ENCODE results near the gene KIAA0513. TPM values are rescaled to one million over a fixed set of nuclear protein-coding genes. Genes with fewer than 3 reads are reported as not detected.

Gene KIAA0513
- total RNA-seq, 4 donors from 2014 or later = 8.2 to 22.4 (median 21.4) TPM

DNA sequence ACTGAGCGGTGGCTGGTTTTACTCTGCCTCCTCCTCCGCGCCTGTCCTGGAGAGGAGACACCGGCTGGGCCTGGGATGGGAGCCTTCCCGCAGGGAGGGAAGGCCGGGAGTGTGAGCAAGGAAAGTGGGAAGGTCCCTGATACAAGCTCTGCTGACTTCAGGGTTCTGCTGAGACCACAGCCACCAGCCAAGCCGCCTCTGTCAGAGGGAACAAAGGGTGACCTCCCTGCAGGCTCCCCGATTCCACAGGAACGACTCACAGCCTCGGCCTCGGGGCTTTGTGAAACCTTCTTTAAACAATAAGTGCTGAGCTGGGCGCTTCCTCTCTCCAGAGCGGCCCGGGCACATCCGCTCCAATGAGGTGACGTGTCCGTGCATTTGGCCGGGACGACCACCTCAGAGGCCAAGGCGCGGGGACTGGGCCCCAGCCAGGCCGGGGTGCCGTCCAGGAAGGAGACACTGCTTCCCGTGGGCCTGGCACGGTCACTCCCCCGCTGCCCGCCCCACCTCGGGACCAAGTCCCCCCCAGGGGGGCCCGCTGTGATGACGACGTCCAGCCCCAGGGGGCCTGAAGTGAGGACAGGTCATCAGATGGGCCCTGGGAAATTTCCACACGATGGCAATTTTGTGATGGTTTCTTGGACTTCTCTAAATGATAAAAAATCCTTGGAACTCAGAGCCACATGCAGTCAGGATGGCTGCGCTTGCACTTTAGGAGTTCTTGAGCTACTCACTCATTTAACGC is 96.5 kb downstream of the KIAA0513 start:
- DNase-seq = peak; percentile 56 to 84
- no peak for TF ChIP-seq POLR2A (IDR thresholded peaks at IDR 0.05)
- TF ChIP-seq, protein P1, sequence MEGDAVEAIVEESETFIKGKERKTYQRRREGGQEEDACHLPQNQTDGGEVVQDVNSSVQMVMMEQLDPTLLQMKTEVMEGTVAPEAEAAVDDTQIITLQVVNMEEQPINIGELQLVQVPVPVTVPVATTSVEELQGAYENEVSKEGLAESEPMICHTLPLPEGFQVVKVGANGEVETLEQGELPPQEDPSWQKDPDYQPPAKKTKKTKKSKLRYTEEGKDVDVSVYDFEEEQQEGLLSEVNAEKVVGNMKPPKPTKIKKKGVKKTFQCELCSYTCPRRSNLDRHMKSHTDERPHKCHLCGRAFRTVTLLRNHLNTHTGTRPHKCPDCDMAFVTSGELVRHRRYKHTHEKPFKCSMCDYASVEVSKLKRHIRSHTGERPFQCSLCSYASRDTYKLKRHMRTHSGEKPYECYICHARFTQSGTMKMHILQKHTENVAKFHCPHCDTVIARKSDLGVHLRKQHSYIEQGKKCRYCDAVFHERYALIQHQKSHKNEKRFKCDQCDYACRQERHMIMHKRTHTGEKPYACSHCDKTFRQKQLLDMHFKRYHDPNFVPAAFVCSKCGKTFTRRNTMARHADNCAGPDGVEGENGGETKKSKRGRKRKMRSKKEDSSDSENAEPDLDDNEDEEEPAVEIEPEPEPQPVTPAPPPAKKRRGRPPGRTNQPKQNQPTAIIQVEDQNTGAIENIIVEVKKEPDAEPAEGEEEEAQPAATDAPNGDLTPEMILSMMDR (IDR thresholded peaks at IDR 0.05 in 4 of 5, conservative IDR thresholded peaks at IDR 0.05 in 1 of 5) = no peak
- Histone ChIP-seq H3K36me3 (no peaks in the 10 kb centered on the region), H3K4me3 (peak overlapping the region in 2 of 4 donors; percentile 7 to 27), H3K9me3 (no peaks in the 10 kb centered on the region), H3K27ac (peak overlapping the region; percentile 89 to 98 (median 92)), H3K4me1 (peaks cover 39 to 41% of the 10 kb centered on the region in 2 donors), H3K27me3 (no peaks in the 10 kb centered on the region)
- ATAC-seq = peak; percentile 37 to 40
- in situ Hi-C loops (cut with MboI; ENCODE audit: low sequenced_read_pairs in 4 of 4) = loop anchor here in 2 of 4 donors (25.0 kb wide), 1 partner anchor 113 kb away; no protein-coding TSS in a partner anchor
- intact Hi-C loops (cut with DNase I; ENCODE audit: low total_unique reads) = loop anchor here (2.0 kb wide), 1 partner anchor 47 kb away; no protein-coding TSS in a partner anchor

DNA sequence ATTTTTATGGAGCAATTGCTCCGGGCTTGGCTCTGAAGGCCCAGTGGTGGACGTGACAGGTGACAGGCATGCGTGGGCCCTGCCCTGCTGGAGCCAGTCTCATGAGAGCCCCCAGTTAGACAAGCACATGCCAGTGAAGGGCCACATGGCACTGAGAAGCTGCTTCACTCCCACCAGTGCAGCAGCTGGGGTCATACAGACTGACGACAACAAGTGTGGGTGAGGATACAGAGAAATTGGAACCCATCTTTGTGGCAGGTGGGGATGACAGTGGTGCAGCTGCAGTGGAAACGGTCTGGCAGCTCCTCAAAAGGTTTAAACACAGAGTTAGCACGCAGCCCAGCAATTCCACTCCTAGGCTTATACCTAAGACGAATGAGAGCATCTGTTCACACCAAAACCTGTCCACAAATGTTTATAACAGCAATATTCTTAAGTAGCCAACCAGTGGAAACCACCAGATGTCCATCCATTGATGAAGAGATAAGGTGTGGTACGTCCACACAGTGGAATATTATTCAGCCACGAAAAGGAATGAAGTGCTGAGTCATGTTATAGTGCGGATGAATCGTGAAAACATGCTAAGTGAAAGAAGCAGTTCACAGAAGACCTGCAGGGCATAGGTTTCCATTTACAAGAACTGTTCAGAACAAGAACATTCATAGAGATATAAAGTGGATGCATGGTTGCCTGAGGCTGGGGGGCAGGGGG is 97.2 kb downstream of the KIAA0513 start:
- Histone ChIP-seq H3K4me1 (peaks cover 39 to 42% of the 10 kb centered on the region in 2 donors), H3K27ac (peak overlapping the region; percentile 89 to 98 (median 92))

DNA sequence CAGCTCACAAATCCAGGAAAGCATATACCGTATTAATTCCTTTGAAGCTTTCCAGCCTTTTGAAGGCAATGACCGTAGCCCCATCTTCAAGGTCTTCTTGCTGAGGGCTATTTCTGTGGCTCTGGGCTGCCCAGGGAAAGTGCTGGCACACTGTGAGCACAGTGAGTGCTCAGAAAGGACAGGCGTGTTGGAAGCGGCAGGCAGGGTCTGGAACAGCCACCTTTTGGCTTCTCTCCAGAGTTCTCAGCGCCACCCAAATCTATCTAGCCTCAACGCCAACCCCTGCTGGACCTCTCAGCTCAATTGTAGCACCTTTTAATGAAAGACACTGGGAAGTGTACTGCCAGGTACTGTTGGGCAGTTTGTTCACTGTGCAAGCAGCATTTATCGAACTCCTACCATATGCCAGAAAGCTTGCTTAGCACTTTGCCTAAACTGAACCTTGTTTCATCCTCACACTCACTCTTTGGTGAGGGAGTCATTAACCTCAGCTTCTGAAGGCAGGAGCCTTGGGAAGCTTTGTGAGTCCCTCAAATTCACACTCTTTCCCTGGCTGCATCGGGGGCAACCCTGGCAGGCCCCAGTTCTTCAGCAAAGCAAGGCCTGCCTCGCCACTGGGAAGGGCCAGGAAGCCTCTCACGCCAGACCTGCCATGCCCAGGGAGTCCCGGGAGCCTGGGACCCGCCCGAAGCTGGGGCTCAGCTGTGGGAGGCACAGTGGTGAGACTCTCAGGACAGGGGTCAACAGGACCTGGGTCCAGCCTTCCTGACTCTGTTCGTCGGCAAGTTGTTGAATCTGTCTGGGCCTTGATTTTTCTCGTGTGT is 98.2 kb downstream of the KIAA0513 start:
- ATAC-seq (peak; percentile 71 to 76), DNase-seq (peak; percentile 80 to 94)
- H3K27ac ChIP-seq = peak overlapping the region; percentile 89 to 98 (median 92)
- no peaks in the 10 kb centered on the region for H3K9me3 ChIP-seq
- no peak overlapping the region for H3K4me3 ChIP-seq
- H3K4me1 ChIP-seq = peaks cover 45 to 52% of the 10 kb centered on the region in 2 donors
- in situ Hi-C loops (cut with MboI; ENCODE audit: low sequenced_read_pairs in 4 of 4) (no loop called here), intact Hi-C loops (cut with DNase I; ENCODE audit: low total_unique reads) (loop anchor here (1.0 to 2.0 kb wide), 2 partner anchors 24 to 45 kb away; no protein-coding TSS in a partner anchor)
- no peaks in the 10 kb centered on the region for H3K36me3 ChIP-seq
- H3K27me3 ChIP-seq = no peaks in the 10 kb centered on the region
- TF ChIP-seq, protein P1 (IDR thresholded peaks at IDR 0.05 in 4 of 5, conservative IDR thresholded peaks at IDR 0.05 in 1 of 5) = peak in 1 of 5 experiments; percentile 4
- TF ChIP-seq POLR2A (IDR thresholded peaks at IDR 0.05) = no peak

More for the DNA sequence above, 97.2 kb downstream of the KIAA0513 start:
- Histone ChIP-seq H3K9me3 (no peaks in the 10 kb centered on the region), H3K4me3 (no peak overlapping the region), H3K27me3 (no peaks in the 10 kb centered on the region), H3K36me3 (no peaks in the 10 kb centered on the region)
- ATAC-seq (peak in 1 of 2 donors; percentile 0), DNase-seq (no peak)
- intact Hi-C loops (cut with DNase I; ENCODE audit: low total_unique reads) (loop anchor here (2.0 kb wide), 1 partner anchor 46 kb away; no protein-coding TSS in a partner anchor), in situ Hi-C loops (cut with MboI; ENCODE audit: low sequenced_read_pairs in 4 of 4) (loop anchor here in 2 of 4 donors (25.0 kb wide), 1 partner anchor 113 kb away; no protein-coding TSS in a partner anchor)
- TF ChIP-seq, protein P1 (IDR thresholded peaks at IDR 0.05 in 4 of 5, conservative IDR thresholded peaks at IDR 0.05 in 1 of 5) = no peak
- TF ChIP-seq POLR2A (IDR thresholded peaks at IDR 0.05) = no peak

DNA sequence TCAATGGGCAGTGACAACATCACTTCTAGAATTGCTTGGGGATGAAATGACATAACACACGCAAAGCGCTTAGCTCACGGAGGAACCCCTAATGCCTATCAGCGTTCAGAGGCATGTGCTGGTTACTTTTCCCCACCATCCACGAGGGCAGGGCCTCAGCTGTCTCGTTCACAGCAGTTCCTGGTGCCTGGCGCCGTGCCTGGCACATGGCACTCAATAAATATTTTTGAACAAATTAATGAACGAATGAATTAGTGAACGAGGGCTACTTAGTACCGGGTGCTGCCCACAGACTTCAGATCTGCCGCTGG is 98.8 kb downstream of the KIAA0513 start:
- DNase-seq (peak in 1 of 2 donors; percentile 58), ATAC-seq (peak; percentile 5 to 16)
- Histone ChIP-seq H3K4me1 (peaks cover 48 to 57% of the 10 kb centered on the region in 2 donors), H3K27me3 (no peaks in the 10 kb centered on the region), H3K27ac (peak overlapping the region; percentile 89 to 98 (median 92)), H3K9me3 (no peaks in the 10 kb centered on the region), H3K36me3 (no peaks in the 10 kb centered on the region), H3K4me3 (peak overlapping the region in 3 of 4 donors; percentile 7 to 27 (median 21))
- in situ Hi-C loops (cut with MboI; ENCODE audit: low sequenced_read_pairs in 4 of 4) = no loop called here
- intact Hi-C loops (cut with DNase I; ENCODE audit: low total_unique reads) = loop anchor here (1.0 kb wide), 1 partner anchor 23 kb away; no protein-coding TSS in a partner anchor
- no peak for TF ChIP-seq POLR2A (IDR thresholded peaks at IDR 0.05)
- TF ChIP-seq, protein P1 (IDR thresholded peaks at IDR 0.05 in 4 of 5, conservative IDR thresholded peaks at IDR 0.05 in 1 of 5) = no peak

Measured in gastrocnemius medialis (tissue), 4 donors.